Measurements from ENCODE around the gene GAMT. TPM values are rescaled to one million over a fixed set of nuclear protein-coding genes. Genes with fewer than 3 reads are reported as not detected.

GAMT gene
- total and polyA plus RNA-seq, 2 of the 13 experiments (the other 11 are each of a cell fraction or from before 2014, with no cell fraction given), result 115 to 124 TPM

DNA sequence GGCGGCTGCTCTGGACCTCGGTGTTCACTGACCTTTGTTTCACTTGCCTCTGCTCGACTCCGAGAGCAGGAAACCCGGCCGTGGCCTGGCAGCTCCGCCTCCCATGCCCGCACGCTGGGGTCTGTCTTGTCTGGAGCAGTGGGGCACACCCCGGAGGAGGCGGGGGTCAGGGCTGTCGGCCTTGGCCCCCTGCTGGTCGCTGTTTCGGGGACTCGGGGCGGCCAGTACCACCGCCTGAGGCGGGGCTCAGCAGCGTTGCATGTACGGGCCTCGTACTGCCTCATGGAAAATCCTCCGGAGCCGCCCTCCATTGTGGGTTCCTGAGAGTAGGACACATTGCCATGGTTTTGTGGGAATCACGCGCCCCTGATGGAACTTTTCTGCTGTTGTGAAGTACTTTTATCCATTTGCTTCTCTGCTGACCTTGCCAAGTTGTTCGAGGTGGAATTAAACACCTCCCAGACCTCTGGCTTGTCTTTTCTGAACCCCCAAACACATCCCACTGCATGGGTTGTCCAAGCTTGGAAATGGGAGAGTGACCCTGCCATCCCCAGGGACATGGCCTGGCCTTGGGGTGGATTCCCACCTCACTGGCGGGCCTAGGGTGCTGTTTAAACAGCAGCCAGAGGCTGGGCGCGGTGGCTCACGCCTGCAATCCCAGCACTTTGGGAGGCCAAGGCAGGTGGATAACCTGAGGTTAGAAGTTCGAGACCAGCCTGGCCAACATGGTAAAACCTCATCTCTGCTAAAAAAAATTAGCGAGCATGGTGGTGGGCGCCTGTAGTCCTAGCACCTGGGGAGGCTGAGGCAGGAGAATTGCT lies 23.2 kb downstream of the GAMT start (continued):
- TF ChIP-seq ARNT2 (CRISPR knock-in tag; IDR thresholded peaks at IDR 0.05; ENCODE audit: low read depth), result 0 out of 2 replicates have a peak, but pooled peaks have one; percentile 38
- no peak for TF ChIP-seq ZNF12 (CRISPR knock-in tag; IDR thresholded peaks at IDR 0.05)

GRCh38 chr19:1377176-1377964 lies 24.0 kb downstream of the GAMT start:
- BruUV-seq (replicated peaks), result no TSS peak

More at GRCh38 chr19:1377176-1377964, 24.0 kb downstream of the GAMT start:
- ChIA-PET POLR2A (interaction anchor here (0.6 to 1.5 kb wide), 3 partner anchors 94 to 102 kb away, joined by 3 read pairs; partner anchors contain the start of gene FAM174C), CTCF (ENCODE audit: low intra/inter-chr PET ratio, low total read pairs) (no interaction called here)
- WGBS (ENCODE audit: low lambda C conversion rate), result 100% methylated on average over 5 of the region's 43 CpGs
- intact Hi-C loops (cut with micrococcal nuclease; ENCODE audit: unreplicated experiment) (no loop called here), in situ Hi-C loops (cut with HindIII; ENCODE audit: extremely low pct_ligation_motif_present, low pct_unique_long_range_greater_than_20kb) (no loop called here)
- Histone ChIP-seq H3K27me3 (ENCODE audit: control insufficient read depth in 1 of 2, insufficient read depth in 2 of 2, low read length in 2 of 2) (no peaks in the 10 kb centered on the region), H3K36me3 (replicated peaks in 1 of 2; ENCODE audit: control insufficient read depth in 1 of 2, insufficient read depth in 2 of 2, low read length in 2 of 2) (no peaks in the 10 kb centered on the region; a peak in 1 of 5 replicates), H4K20me1 (ENCODE audit: insufficient read depth, low read length) (no peaks in the 10 kb centered on the region), H3K4me3 (replicated peaks in 1 of 3; ENCODE audit: insufficient read depth in 1 of 3, low read depth in 2 of 3, low read length in 3 of 3) (peak overlapping the region in 1 of 3 experiments; percentile 21; a peak in 1 of 6 replicates), H3K79me2 (ENCODE audit: insufficient read depth, low read length) (no peaks in the 10 kb centered on the region), H3K4me2 (ENCODE audit: low read depth, low read length) (no peak overlapping the region), H2AFZ (ENCODE audit: low read length) (no peak overlapping the region), H3K9me3 (ENCODE audit: low read length) (no peaks in the 10 kb centered on the region), H3K9ac (ENCODE audit: insufficient read depth, low read depth, low read length) (no peak overlapping the region), H3K4me1 (ENCODE audit: insufficient read depth, low read length) (peaks cover 56% of the 10 kb centered on the region), H3K27ac (ENCODE audit: extremely low read length, insufficient read depth, low read length) (peak overlapping the region; percentile 50)
- DNase-seq (ENCODE audit: low spot score) (no peak), ATAC-seq (no peak), FAIRE-seq (no peak)
- no peak for TF ChIP-seq ZNF839 (CRISPR knock-in tag; IDR thresholded peaks at IDR 0.05; ENCODE audit: borderline replicate concordance)
- 0 out of 2 replicates have a peak, but pooled peaks have one; percentile 32 for TF ChIP-seq ZBTB33 (CRISPR knock-in tag; IDR thresholded peaks at IDR 0.05)
- no peak for TF ChIP-seq ZNF207 (IDR thresholded peaks at IDR 0.05; ENCODE audit: borderline replicate concordance)
- no peak for TF ChIP-seq ZFP36L1 (CRISPR knock-in tag; IDR thresholded peaks at IDR 0.05)
- TF ChIP-seq ZNF143 (CRISPR knock-in tag; IDR thresholded peaks at IDR 0.05), result no peak
- TF ChIP-seq ZSCAN31 (CRISPR knock-in tag; IDR thresholded peaks at IDR 0.05; ENCODE audit: low read depth), result 0 out of 2 replicates have a peak, but pooled peaks have one; percentile 41
- peak; percentile 74 for TF ChIP-seq AGO2 (optimal IDR thresholded peaks at IDR 0.05; ENCODE audit: low read depth, low read length)
- TF ChIP-seq ZBTB46 (CRISPR knock-in tag; IDR thresholded peaks at IDR 0.05; ENCODE audit: borderline replicate concordance), result no peak
- no peak for TF ChIP-seq MTF1 (CRISPR knock-in tag; IDR thresholded peaks at IDR 0.05)
- TF ChIP-seq ZBTB38 (CRISPR knock-in tag; IDR thresholded peaks at IDR 0.05), result peak; percentile 84
- TF ChIP-seq SMAD3 (CRISPR knock-in tag; IDR thresholded peaks at IDR 0.05), result no peak

Measured in HepG2 (cell line).